CD4-positive, alpha-beta T cell treated with Interleukin-4 for 4 hours (primary cell): ENCODE measurements around the gene SLC4A2.
A peak's percentile ranks its signal among the peaks of the same experiment; 100 is the strongest.
"Not testable (repeated sequence)": the region's sequence is repeated elsewhere in the genome, so short reads cannot be mapped to it uniquely, and the experiment has no call there.

Experiments used
- DNase-seq: peaks from one replicate; pipeline ENCODE4 v3.0.0-alpha.2; 2020

The SLC4A2 gene

GRCh38 chr7:151024435-151025056 lies 34.8 kb upstream of the SLC4A2 start, which contains the start of gene ATG9B:
Gene ATG9B, minus strand, starts transcription at chr7:151024494. Its CDS starts 71 bp downstream, at chr7:151024423.
- no peak for DNase-seq

DNA sequence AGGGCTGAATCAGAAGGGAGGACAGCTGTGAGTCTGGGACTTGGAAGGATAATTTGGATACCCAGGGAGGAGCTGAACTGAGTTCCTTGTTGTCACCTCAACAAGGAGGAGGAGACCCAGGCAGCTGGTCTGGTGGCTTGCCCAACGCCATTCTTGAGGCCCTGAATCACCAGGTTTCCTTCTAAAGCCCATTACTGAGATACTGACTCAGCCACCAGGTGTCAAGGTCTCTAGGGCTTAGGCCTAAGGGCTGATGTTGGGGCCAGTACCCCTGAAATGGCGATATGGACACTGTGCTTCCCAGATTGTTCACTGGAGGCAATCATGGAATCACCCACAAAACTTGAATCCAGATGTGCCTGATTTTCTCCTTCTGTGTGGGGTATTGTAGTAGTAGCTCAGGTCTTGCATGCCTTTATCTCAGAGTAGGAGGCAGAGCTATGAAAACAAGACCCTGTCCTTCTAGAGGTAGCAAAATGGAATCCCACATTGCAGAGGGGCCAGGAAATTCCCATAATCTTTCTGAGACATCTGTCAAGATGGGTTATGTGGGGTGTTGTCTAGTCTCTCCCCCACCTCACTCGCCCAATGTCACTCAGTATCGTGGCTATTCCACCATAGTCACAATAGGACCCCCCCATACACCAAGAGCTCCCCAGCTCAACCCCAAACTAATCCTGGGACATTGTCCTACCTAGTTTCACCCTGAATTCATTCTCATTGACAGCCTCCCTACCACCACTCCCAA lies 33.3 kb upstream of the SLC4A2 start:
- DNase-seq, result no peak

DNA sequence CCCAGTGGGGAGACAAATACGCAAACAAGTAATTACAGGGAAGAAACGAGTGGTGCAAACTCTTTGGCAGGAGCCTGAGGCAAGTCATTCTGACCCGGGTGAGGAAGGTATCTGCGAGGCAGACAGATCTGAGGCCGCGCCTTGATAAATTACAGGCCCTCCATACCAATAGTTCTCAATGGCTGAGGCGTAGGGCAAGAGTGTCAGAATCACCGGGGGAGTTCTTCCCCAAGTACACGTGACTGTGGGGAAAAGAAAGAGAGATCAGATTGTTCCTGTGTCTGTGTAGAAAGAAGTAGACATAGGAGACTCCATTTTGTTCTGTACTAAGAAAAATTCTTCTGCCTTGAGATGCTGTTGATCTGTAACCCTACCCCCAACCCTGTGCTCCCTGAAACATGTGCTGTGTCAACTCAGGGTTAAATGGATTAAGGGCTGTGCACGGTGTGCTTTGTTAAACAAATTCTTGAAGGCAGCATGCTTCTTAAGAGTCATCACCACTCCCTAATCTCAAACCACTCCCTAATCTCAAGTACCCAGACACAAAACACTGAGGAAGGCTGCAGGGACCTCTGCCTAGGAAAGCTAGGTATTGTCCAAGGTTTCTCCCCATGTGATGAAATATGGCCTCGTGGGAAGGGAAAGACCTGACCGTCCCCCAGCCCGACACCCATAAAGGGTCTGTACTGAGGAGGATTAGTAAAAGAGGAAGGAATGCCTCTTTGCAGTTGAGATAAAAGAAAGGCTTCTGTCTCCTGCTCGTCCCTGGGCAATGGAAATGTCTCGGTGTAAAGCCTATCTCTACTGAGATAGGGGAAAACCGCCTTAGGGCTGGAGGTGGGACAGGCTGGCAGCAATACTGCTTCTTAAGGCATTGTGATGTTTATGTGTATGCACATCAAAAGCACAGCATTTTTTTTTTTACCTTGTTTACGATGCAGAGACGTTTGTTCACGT lies 32.3 kb upstream of the SLC4A2 start:
- DNase-seq, result not testable (repeated sequence)

DNA sequence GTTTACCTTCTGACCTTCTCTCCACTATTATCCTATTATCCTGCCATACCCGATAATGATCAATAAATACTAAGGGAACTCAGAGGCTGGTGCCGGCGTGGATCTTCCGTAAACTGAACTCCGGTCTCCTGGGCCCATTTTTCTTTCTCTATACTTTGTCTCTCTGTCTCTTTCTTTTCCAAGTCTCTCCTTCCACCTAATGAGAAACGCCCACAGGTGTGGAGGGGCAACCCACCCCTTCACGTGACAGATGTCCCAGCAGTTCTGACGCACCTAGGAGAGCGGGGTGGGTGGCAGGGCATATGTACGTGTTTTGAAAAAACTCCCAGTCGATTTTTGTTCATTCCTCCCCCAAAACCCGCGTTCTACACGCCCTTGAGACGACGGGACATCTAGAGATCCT lies 31.7 kb upstream of the SLC4A2 start:
- DNase-seq, result not testable (repeated sequence)

DNA sequence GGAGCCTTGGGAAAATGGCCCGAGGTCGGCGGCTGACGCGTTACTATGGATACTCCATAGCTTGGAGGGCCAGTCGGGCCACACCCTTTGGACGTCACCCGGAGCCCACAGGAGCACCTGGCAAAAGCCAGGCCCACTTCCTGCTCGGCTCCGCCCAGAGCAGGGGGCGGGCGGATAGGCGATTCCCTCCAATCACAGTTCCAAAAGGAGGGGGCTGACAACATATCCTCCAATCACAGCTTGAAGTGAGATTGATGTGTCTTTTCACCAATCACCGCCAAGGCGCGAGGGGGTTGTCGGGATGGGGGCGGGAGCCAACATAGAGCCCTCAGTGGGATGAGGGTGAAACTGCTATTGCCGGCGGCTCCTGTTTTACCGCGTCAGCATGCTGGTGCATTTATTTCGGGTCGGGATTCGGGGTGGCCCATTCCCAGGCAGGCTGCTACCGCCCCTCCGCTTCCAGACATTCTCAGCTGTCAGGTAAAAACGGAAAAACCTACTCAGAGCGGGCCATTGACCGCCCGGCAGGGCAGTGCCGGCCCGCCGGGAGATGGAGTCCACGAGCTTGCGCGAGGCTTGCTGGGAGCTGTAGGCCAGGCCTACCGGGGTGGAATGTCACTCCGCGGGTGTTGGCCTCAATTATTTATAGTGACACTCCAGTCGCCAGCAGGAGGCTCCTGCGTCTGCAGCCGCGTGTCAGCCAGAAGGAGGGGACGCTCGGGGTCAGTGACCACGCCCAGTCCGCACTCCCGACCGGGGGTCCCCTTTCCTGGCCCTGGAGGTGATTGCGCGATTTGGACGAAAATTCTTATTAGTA lies 31.1 kb upstream of the SLC4A2 start, which contains the start of gene ABCB8:
TSS of gene ABCB8 (plus strand) at position 320 of the 817 bp plus-strand sequence. CDS start at position 386, 66 bp downstream.
- DNase-seq, result peak; percentile 99

GRCh38 chr7:151028948-151029501 lies 30.4 kb upstream of the SLC4A2 start:
- DNase-seq, result no peak

GRCh38 chr7:151031011-151031410 lies 28.4 kb upstream of the SLC4A2 start:
- no peak for DNase-seq

- no peak for DNase-seq
Measured at GRCh38 chr7:151032936-151033863, 26.2 kb upstream of the SLC4A2 start.

GRCh38 chr7:151033864-151034249 lies 25.5 kb upstream of the SLC4A2 start:
- no peak for DNase-seq

DNA sequence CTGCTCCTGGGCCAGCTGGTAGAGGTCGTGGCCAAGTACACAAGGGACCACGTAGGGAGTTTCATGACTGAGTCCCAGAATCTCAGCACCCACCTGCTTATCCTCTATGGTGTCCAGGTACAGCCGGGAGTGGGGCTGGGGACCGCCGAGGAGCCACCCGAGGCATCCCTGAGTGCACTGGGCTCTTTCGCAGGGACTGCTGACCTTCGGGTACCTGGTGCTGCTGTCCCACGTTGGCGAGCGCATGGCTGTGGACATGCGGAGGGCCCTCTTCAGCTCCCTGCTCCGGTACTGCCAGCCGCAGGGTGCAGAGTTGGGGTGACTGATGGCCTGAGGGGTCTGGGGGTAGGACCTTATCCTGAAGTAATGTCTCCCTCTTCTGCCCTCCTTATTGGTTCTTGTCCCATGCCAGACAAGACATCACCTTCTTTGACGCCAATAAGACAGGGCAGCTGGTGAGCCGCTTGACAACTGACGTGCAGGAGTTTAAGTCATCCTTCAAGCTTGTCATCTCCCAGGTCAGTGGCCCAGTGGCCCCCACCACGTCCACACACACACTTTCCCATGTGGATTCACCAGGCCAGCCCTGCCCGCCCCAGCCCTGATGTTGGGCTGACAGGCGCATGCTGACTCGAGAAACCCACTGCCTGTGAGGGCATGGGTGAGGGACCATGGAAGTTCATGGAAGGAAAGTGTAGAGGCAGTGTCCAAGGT lies 24.9 kb upstream of the SLC4A2 start:
- DNase-seq, result no peak

DNA sequence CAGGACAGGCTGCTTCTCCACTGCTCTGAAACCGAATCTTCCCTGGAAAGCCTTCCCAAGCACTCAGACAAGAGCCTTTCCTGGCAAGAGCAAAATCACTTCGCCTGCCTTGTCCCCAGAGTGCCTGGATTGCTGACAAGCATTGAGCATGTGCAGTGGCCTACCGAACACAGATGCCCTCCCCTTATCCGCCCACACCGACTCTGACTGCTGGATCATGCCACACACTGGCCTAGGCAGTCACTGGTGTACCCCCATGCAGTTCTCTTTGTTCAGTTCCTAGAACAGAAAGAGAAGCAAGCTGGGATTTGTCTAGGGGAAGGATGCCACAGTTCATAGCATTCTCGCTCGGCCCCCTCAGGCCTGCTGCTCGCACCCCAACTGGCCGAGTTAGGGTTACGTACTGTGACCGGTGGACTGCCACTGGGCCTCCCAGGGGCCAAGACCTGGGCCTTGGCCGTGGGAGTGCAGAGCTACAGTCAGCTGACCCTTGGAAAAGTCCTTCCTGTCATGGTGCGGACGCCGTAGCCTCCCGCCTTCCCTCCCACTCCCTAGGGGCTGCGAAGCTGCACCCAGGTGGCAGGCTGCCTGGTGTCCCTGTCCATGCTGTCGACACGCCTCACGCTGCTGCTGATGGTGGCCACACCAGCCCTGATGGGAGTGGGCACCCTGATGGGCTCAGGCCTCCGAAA lies 24.2 kb upstream of the SLC4A2 start:
- DNase-seq, result no peak

DNA sequence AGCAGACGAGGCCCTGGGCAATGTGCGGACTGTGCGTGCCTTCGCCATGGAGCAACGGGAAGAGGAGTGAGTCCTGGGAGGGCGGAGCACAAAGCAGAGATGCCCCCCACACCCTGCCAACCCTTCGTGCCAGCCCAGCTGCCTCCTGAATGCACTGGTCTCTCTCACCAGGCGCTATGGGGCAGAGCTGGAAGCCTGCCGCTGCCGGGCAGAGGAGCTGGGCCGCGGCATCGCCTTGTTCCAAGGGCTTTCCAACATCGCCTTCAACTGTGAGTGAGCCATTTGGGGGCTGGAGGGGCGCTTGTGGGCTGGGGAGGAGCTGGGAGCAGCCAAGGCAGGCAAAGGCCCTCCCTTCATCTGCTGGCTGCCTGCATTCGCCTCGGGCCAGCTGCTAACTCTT lies 23.5 kb upstream of the SLC4A2 start:
- DNase-seq, result no peak

GRCh38 chr7:151038951-151039849 lies 20.2 kb upstream of the SLC4A2 start:
- peak; percentile 59 for DNase-seq

DNA sequence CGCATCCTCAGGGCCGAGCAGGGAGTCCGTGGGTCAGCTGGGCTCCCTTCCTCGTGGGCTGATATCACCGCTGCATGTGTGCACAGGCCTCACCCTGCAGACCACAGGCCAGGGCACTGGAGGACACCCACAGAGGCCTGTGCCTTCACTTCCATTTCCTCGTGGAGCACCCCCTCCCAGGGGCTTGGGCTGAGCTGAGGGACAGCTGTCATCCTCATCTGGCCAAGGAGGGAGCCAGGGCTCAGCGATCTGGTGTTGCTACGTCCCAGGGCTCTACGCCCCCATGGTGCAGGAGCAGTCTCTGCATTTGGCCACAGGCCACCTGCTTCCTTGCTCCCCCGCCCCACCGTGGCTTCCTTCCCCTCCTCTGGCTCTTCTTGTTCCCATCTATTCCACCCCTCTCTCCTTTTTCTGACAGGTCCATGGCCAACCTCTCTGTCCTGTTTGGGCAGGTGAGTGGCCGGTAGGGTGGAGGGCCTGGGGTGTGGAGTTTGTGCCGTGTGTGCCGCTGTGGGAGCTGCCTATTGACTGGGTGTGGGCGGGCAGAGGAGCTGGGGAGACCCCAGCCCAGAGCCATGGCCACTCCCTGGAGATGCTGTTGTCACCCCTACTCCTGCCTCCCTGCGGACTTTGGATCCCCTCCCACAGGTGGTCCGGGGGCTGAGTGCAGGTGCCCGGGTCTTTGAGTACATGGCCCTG lies 19.4 kb upstream of the SLC4A2 start:
- DNase-seq, result no peak

DNA sequence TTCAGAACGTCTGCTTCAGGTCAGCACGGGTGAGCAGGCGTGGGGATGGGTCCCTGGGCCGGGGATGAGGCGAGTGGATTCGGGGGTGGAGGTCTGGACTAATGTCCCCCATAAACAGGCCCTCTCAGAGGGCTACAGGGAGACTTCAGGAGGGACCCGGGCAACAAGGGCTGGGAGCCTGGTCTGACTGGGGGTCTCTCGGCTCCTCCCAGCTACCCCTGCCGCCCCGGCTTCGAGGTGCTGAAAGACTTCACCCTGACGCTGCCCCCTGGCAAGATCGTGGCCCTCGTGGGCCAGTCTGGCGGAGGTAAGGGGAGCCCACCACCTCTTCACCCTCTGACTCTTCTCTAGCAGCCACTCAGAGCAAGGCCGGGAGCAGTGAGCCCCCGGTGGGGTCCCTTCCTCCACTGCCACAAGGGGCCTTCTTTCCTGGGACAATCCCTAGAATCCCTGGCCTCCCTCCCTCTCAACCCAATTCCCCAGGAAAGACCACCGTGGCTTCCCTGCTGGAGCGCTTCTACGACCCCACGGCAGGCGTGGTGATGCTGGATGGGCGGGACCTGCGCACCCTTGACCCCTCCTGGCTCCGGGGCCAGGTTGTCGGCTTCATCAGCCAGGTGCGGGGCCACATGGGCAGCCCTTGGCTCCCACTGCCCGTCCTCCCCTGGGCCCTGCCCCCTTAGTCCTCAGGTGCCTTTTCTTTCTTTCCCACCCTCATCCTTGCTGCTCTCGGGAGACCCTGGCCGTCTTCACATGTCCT lies 18.6 kb upstream of the SLC4A2 start:
- DNase-seq, result no peak

- not testable (repeated sequence) for DNase-seq
Measured at GRCh38 chr7:151043449-151043848, 15.9 kb upstream of the SLC4A2 start.

- DNase-seq, result no peak
Measured at GRCh38 chr7:151043959-151044358, 15.4 kb upstream of the SLC4A2 start.
